IMR-90 (cell line): ENCODE results near the gene SLX4IP. TPM values are rescaled to one million over a fixed set of nuclear protein-coding genes. Genes with fewer than 3 reads are reported as not detected.

Experiments used
- ATAC-seq: fragments of 200-7000 bp; cut with Tn5 transposase; 2 replicates; pipeline ENCODE4 v1.9.1; 2020; ENCODE audit warnings: low read depth, mild to moderate bottlenecking, moderate library complexity
- BruUV-seq: library from RNA; stranded (reverse); fragments of 400-500 nt; replicated peaks from 2 replicates; lab custom pipeline; 2021; lab: Mats Ljungman, UMichigan
- CTCF ChIA-PET: fragments of 300-600 bp; formaldehyde crosslinking; extraction: SDS; loops from one replicate; lab custom pipeline; 2021; ENCODE audit warnings: antibody characterized with exemption; lab: Yijun Ruan, JAX
- POLR2A ChIA-PET: fragments of 300-600 bp; sonication (Branson Sonifier 250); formaldehyde crosslinking; loops from one replicate; lab custom pipeline; 2022; ENCODE audit warnings: antibody characterized with exemption; ENCODE audit not compliant: unreplicated experiment; lab: Charles Lee
- DNase-seq: peaks from one replicate; pipeline ENCODE4 v3.0.0; 2013
- H2AFZ ChIP-seq: replicated peaks from 2 replicates; pipeline ENCODE3; 2013; ENCODE audit warnings: low read length, mild to moderate bottlenecking; ENCODE audit not compliant: poor library complexity
- H2AK5ac ChIP-seq: 2 replicates; pipeline ENCODE4 v1.6.1; 2013; ENCODE audit warnings: low read depth, low read length, inconsistent platforms
- H2AK9ac ChIP-seq: replicated peaks from 2 replicates; pipeline ENCODE3; 2013; ENCODE audit warnings: mild to moderate bottlenecking, low read depth, low read length, moderate library complexity; ENCODE audit not compliant: poor library complexity
- H2BK120ac ChIP-seq: 2 replicates; pipeline ENCODE4 v1.6.1; 2013; ENCODE audit warnings: low read depth, low read length, inconsistent platforms
- H2BK15ac ChIP-seq: 3 replicates; pipeline ENCODE4 v1.6.1; 2013; ENCODE audit warnings: low read depth, low read length, inconsistent platforms
- H2BK20ac ChIP-seq: 2 replicates; pipeline ENCODE4 v1.6.1; 2013; ENCODE audit warnings: low read depth, mild to moderate bottlenecking, inconsistent platforms, low read length, moderate library complexity
- H2BK5ac ChIP-seq: 2 replicates; pipeline ENCODE4 v1.6.1; 2013; ENCODE audit warnings: mild to moderate bottlenecking, low read depth, low read length, inconsistent platforms; ENCODE audit not compliant: poor library complexity, severe bottlenecking
- H3K14ac ChIP-seq: replicated peaks from 2 replicates; pipeline ENCODE4 v1.6.1; 2013; ENCODE audit warnings: low read depth, low read length, inconsistent platforms
- H3K18ac ChIP-seq: 2 replicates; pipeline ENCODE4 v1.6.1; 2013; ENCODE audit warnings: low read depth, low read length, control low read depth
- H3K23ac ChIP-seq: 2 replicates; pipeline ENCODE4 v1.6.1; 2013; ENCODE audit warnings: low read depth, low read length, inconsistent platforms
- H3K27ac ChIP-seq: 2 replicates; pipeline ENCODE4 v1.5.1; 2013; ENCODE audit warnings: mild to moderate bottlenecking, control low read depth, low read length; ENCODE audit not compliant: insufficient read depth
- H3K27me3 ChIP-seq: 2 replicates; pipeline ENCODE4 v1.6.1; 2013; ENCODE audit warnings: low read length; ENCODE audit not compliant: control insufficient read depth, insufficient read depth
- H3K36me3 ChIP-seq: 2 replicates; pipeline ENCODE4 v1.6.1; 2013; ENCODE audit warnings: low read length, mixed read lengths; ENCODE audit not compliant: control insufficient read depth, insufficient read depth
- H3K4ac ChIP-seq: 2 replicates; pipeline ENCODE4 v1.6.1; 2013; ENCODE audit warnings: low read depth, low read length, inconsistent platforms
- H3K4me1 ChIP-seq: 2 replicates; pipeline ENCODE4 v1.6.1; 2013; ENCODE audit warnings: low read length, mixed read lengths; ENCODE audit not compliant: control insufficient read depth, insufficient read depth
- H3K4me2 ChIP-seq: 2 replicates; pipeline ENCODE4 v1.6.1; 2013; ENCODE audit warnings: low read depth, mild to moderate bottlenecking, control low read depth, low read length, moderate library complexity
- H3K4me3 ChIP-seq: 2 replicates; pipeline ENCODE4 v1.5.1; 2013; ENCODE audit warnings: low read depth, mild to moderate bottlenecking, control low read depth, low read length, moderate library complexity; ENCODE audit not compliant: insufficient read depth
- H3K56ac ChIP-seq: 2 replicates; pipeline ENCODE4 v1.6.1; 2013; ENCODE audit warnings: low read length, inconsistent platforms; ENCODE audit not compliant: insufficient read depth; ENCODE audit errors: extremely low read depth
- H3K79me1 ChIP-seq, 2 experiments: 2 replicates each; pipeline ENCODE4 v1.6.1; 2013; ENCODE audit warnings: low read length in 2 of 2, inconsistent platforms in 1 of 2, low read depth in 1 of 2
- H3K9ac ChIP-seq: 2 replicates; pipeline ENCODE4 v1.6.1; 2013; ENCODE audit warnings: low read depth, low read length, control low read depth
- H3K9me1 ChIP-seq: 2 replicates; pipeline ENCODE4 v1.6.1; 2013; ENCODE audit warnings: low read length, inconsistent platforms; ENCODE audit not compliant: insufficient read depth
- H3K9me3 ChIP-seq: 2 replicates; pipeline ENCODE4 v1.6.1; 2013; ENCODE audit warnings: low read length; ENCODE audit not compliant: control insufficient read depth, insufficient read depth
- H4K20me1 ChIP-seq: 2 replicates; pipeline ENCODE4 v1.6.1; 2013; ENCODE audit warnings: low read length, inconsistent platforms; ENCODE audit not compliant: insufficient read depth
- H4K5ac ChIP-seq: 2 replicates; pipeline ENCODE4 v1.6.1; 2013; ENCODE audit warnings: mild to moderate bottlenecking, low read depth, low read length, control low read depth
- H4K8ac ChIP-seq, 2 experiments: 2 replicates each; pipeline ENCODE4 v1.6.1; 2013; ENCODE audit warnings: low read depth in 2 of 2, low read length in 2 of 2, control low read depth in 1 of 2, inconsistent platforms in 1 of 2
- H4K91ac ChIP-seq: 2 replicates; pipeline ENCODE4 v1.6.1; 2013; ENCODE audit warnings: low read depth, low read length, inconsistent platforms; ENCODE audit not compliant: insufficient read depth
- CHD1 ChIP-seq: IDR thresholded peaks from 2 replicates; pipeline ENCODE4 v1.6.1; 2012; ENCODE audit warnings: low read depth, low read length, improper control_type of control experiment
- FOS ChIP-seq: fragments of 150-350 bp; IDR thresholded peaks from 2 replicates; pipeline ENCODE4 v1.6.1; 2016; ENCODE audit warnings: low read depth, low read length
- MAZ ChIP-seq: IDR thresholded peaks from 2 replicates; pipeline ENCODE4 v1.6.1; 2012; ENCODE audit warnings: low read depth, mild to moderate bottlenecking, low read length, improper control_type of control experiment, moderate library complexity, borderline replicate concordance
- RAD21 ChIP-seq: IDR thresholded peaks from 2 replicates; pipeline ENCODE4 v1.6.1; 2012; ENCODE audit warnings: low read length, improper control_type of control experiment
- RFX5 ChIP-seq: IDR thresholded peaks from 2 replicates; pipeline ENCODE4 v1.8.0; 2012; ENCODE audit warnings: low read depth, mild to moderate bottlenecking, low read length, moderate library complexity
- WGBS, 2 experiments: methylation state at CpG; one replicate each; pipeline versions ENCODE4 v1.1.5 to v1.1.7; 2013; ENCODE audit warnings: missing lambda C conversion rate in 2 of 2; ENCODE audit not compliant: insufficient read length in 1 of 2; ENCODE audit errors: extremely low coverage in 2 of 2; 5-methylcytosine and 5-hydroxymethylcytosine counted together
- dilution Hi-C: fragments of 300-500 bp; cut with HindIII; formaldehyde crosslinking; loops from one replicate; pipeline ENCODE4 v1.14.3; 2018; ENCODE audit warnings: low sequenced_read_pairs; ENCODE audit not compliant: unreplicated experiment
- in situ Hi-C: fragments of 300-500 bp; cut with MboI; formaldehyde crosslinking; loops from 3 replicates; pipeline ENCODE4 v1.14.3; 2019; ENCODE audit warnings: low sequenced_read_pairs, inconsistent platforms, mixed read lengths
- intact Hi-C: fragments of 100-400 bp; cut with micrococcal nuclease; formaldehyde crosslinking; loops from 2 replicates; pipeline ENCODE4 v1.10.0; 2022
- polyA plus RNA-seq, 3 experiments: library from polyadenylated mRNA; depleted of rRNA; stranded (reverse); fragments of >200 nt; gene quantifications; 2 replicates each; pipeline ENCODE4 v1.2.3, GENCODE V29; 2012; ENCODE audit warnings: low replicate concordance in 1 of 3
- total RNA-seq: library from RNA; depleted of rRNA; stranded (reverse); fragments of >200 nt; gene quantifications from 2 replicates; pipeline ENCODE4 v1.2.3, GENCODE V29; 2012
- TF ChIP-seq, protein P1 (sequence below): conservative IDR thresholded peaks from 2 replicates; pipeline ENCODE4 v1.5.1; 2012; ENCODE audit warnings: mild to moderate bottlenecking, low read depth, low read length, improper control_type of control experiment
- TF ChIP-seq, protein P2 (sequence below): fragments of 150-350 bp; IDR thresholded peaks from 2 replicates; pipeline ENCODE4 v1.6.1; 2016; ENCODE audit warnings: low read depth, mild to moderate bottlenecking, low read length, moderate library complexity, borderline replicate concordance

The SLX4IP gene
- total and polyA plus RNA-seq, 2 of the 4 experiments (the other 2 are of a cell fraction): 1.3 to 5.9 TPM

DNA sequence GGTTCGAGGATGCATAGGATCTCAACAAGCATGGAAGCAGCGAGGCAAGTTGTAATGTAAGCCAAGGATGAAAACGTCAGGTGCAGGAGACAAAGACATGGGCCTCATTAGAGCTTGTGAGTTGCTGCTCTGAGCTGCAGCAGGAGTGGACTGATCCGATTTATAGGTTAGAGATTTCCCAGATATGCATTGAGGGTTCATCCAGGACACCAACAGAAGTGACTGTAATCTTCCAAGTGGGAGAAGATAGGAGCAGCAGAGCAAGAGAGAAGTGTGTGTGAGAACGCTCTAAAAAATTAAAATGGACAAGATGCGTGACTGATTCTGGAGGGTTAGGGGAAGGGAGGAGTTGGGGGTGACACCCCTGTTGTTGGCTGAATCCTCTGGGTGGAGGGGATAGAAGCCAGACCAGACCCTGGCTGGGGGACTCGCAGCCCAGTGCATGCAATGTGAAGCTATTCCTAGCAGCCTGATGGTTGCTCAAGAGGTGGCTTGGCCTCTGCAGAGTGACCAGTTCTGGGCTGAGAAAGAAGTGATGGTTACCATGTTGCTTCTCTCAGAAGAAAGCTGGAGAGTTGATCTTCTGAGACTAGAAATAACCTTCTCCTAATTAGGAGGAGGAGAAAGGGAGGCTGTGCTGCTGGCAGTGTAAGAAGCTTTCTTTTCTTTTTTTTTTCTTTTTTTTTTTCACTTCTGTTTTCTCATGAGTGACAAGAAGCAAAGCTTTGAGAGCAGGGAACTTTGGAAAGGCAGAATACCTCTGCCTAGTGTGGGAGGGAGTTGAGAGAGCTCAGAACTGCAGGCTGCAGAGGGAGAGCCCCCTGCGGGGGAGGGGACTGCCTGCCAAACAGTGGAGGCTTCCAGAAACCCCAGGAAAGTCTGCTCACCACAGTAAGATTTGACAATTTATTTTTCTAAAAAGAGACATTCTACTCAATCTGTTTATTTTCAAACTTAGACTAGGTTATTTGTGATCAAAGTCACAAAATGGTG is 116.9 kb downstream of the SLX4IP start:
- H2BK15ac ChIP-seq: no peak overlapping the region
- no peaks in the 10 kb centered on the region; the same call in 1 of the 2 replicates for H4K20me1 ChIP-seq
- ChIA-PET CTCF (interaction anchor here (0.5 to 1.1 kb wide), 5 partner anchors 11 to 726 kb away, joined by 3 to 5 read pairs (median 3); no protein-coding TSS in a partner anchor), POLR2A (interaction anchor here (0.6 kb wide), 1 partner anchor 715 kb away, joined by 4 read pairs; no protein-coding TSS in a partner anchor)
- H4K8ac ChIP-seq: no peak overlapping the region
- H3K4ac ChIP-seq: no peak overlapping the region
- H4K5ac ChIP-seq: no peak overlapping the region
- WGBS, 2 experiments: 97% methylated on average over 6 of the region's 8 CpGs; no CpG with 5 or more reads in 1 of the 2 experiments
- H2BK20ac ChIP-seq: no peak overlapping the region
- H3K23ac ChIP-seq: no peak overlapping the region
- H2BK5ac ChIP-seq: no peak overlapping the region
- no peak overlapping the region for H3K4me2 ChIP-seq
- no peak overlapping the region; the same call in 1 of the 2 replicates for H3K18ac ChIP-seq
- no peak overlapping the region for H3K9ac ChIP-seq
- no peaks in the 10 kb centered on the region for H3K9me1 ChIP-seq
- ATAC-seq (peak; percentile 30; the same call in 1 of the 2 replicates), DNase-seq (no peak)
- H2AK9ac ChIP-seq: no peak overlapping the region
- H3K36me3 ChIP-seq: no peaks in the 10 kb centered on the region
- no TSS peak for BruUV-seq
- H3K14ac ChIP-seq: no peak overlapping the region; the same call in 1 of the 2 replicates
- in situ Hi-C loops: loop anchor here (5.0 kb wide), 2 partner anchors 720 to 990 kb away; no protein-coding TSS in a partner anchor
- H3K79me1 ChIP-seq: peaks cover 0 to 3% of the 10 kb centered on the region in 2 experiments; a peak in 1 of 4 replicates
- H4K91ac ChIP-seq: no peak overlapping the region
- no peak overlapping the region; the same call in 1 of the 2 replicates for H2AK5ac ChIP-seq
- peaks cover 6% of the 10 kb centered on the region for H3K4me1 ChIP-seq
- dilution Hi-C loops: no loop called here
- TF ChIP-seq RFX5 (no peak), RAD21 (no peak), CHD1 (no peak), FOS (no peak), MAZ (no peak)
- TF ChIP-seq, protein P1, sequence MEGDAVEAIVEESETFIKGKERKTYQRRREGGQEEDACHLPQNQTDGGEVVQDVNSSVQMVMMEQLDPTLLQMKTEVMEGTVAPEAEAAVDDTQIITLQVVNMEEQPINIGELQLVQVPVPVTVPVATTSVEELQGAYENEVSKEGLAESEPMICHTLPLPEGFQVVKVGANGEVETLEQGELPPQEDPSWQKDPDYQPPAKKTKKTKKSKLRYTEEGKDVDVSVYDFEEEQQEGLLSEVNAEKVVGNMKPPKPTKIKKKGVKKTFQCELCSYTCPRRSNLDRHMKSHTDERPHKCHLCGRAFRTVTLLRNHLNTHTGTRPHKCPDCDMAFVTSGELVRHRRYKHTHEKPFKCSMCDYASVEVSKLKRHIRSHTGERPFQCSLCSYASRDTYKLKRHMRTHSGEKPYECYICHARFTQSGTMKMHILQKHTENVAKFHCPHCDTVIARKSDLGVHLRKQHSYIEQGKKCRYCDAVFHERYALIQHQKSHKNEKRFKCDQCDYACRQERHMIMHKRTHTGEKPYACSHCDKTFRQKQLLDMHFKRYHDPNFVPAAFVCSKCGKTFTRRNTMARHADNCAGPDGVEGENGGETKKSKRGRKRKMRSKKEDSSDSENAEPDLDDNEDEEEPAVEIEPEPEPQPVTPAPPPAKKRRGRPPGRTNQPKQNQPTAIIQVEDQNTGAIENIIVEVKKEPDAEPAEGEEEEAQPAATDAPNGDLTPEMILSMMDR: no peak
- TF ChIP-seq, protein P2, sequence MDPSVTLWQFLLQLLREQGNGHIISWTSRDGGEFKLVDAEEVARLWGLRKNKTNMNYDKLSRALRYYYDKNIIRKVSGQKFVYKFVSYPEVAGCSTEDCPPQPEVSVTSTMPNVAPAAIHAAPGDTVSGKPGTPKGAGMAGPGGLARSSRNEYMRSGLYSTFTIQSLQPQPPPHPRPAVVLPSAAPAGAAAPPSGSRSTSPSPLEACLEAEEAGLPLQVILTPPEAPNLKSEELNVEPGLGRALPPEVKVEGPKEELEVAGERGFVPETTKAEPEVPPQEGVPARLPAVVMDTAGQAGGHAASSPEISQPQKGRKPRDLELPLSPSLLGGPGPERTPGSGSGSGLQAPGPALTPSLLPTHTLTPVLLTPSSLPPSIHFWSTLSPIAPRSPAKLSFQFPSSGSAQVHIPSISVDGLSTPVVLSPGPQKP: no peak
- H2BK120ac ChIP-seq: no peak overlapping the region
- no peaks in the 10 kb centered on the region for H3K27me3 ChIP-seq
- H3K56ac ChIP-seq: no peak overlapping the region
- no peak overlapping the region for H3K4me3 ChIP-seq
- no peak overlapping the region for H2AFZ ChIP-seq
- intact Hi-C loops: loop anchor here (2.0 to 10.0 kb wide), 3 partner anchors 313 to 803 kb away; no protein-coding TSS in a partner anchor
- no peaks in the 10 kb centered on the region for H3K9me3 ChIP-seq
- H3K27ac ChIP-seq: no peak overlapping the region
